GM19240 (cell line): ENCODE measurements around the gene WDR87.

Experiments used
- DNase-seq: peaks from one replicate; pipeline ENCODE4 v3.0.0; 2011; ENCODE audit warnings: low spot score; ENCODE audit not compliant: insufficient read length

WDR87 gene

GRCh38 chr19:37905946-37906868 lies at the start of gene WDR87:
Gene WDR87, minus strand, starts transcription at chr19:37906594. Its CDS starts 8,355 bp downstream, at chr19:37898239.
- DNase-seq, result no peak

GRCh38 chr19:37955986-37956385 lies 49.6 kb upstream of the WDR87 start:
- DNase-seq, result no peak

- no peak for DNase-seq
These were observed 48.1 kb upstream of the WDR87 start for GRCh38 chr19:37954421-37954874.

GRCh38 chr19:37953918-37954303 lies 47.5 kb upstream of the WDR87 start:
- no peak for DNase-seq

- DNase-seq, result no peak
These were observed 47.0 kb upstream of the WDR87 start for GRCh38 chr19:37953171-37953917.

- DNase-seq, result no peak
These were observed 45.4 kb upstream of the WDR87 start for GRCh38 chr19:37951816-37952210.

GRCh38 chr19:37950471-37951175 lies 44.2 kb upstream of the WDR87 start:
- DNase-seq, result no peak

- no peak for DNase-seq
These were observed 42.0 kb upstream of the WDR87 start for GRCh38 chr19:37948362-37948761.

GRCh38 chr19:37947778-37948177 lies 41.4 kb upstream of the WDR87 start:
- DNase-seq, result no peak

GRCh38 chr19:37946132-37946531 lies 39.7 kb upstream of the WDR87 start:
- DNase-seq, result no peak

GRCh38 chr19:37943480-37943879 lies 37.1 kb upstream of the WDR87 start:
- DNase-seq, result no peak

- DNase-seq, result no peak
These were observed 36.1 kb upstream of the WDR87 start for GRCh38 chr19:37942516-37942902.

- DNase-seq, result no peak
These were observed 35.6 kb upstream of the WDR87 start for GRCh38 chr19:37941782-37942515.

- DNase-seq, result no peak
These were observed 32.0 kb upstream of the WDR87 start for GRCh38 chr19:37938353-37938752.

GRCh38 chr19:37936886-37937285 lies 30.5 kb upstream of the WDR87 start:
- no peak for DNase-seq

GRCh38 chr19:37936166-37936565 lies 29.8 kb upstream of the WDR87 start:
- DNase-seq, result no peak

- no peak for DNase-seq
These were observed 28.9 kb upstream of the WDR87 start for GRCh38 chr19:37935341-37935740.

GRCh38 chr19:37933937-37934358 lies 27.6 kb upstream of the WDR87 start:
- no peak for DNase-seq

GRCh38 chr19:37932985-37933936 lies 26.9 kb upstream of the WDR87 start:
- DNase-seq, result no peak
